Transverse colon (tissue), 4 donors: ENCODE data around the gene MRFAP1. TPM values are rescaled to one million over a fixed set of nuclear protein-coding genes. Genes with fewer than 3 reads are reported as not detected.

Experiments
- DNase-seq: peaks from one replicate; pipeline ENCODE4 v3.0.0-alpha.2; 2019
- H3K27ac ChIP-seq, 4 donors: fragments of 200-600 bp; sonication (generic); 2 replicates each; pipeline ENCODE4 v1.5.1; 2016 to 2018; ENCODE audit warnings: inconsistent platforms in 4 of 4
- H3K27me3 ChIP-seq: fragments of 200-600 bp; sonication (generic); 2 replicates; pipeline ENCODE4 v1.5.1; 2017; ENCODE audit warnings: inconsistent platforms
- H3K36me3 ChIP-seq, 4 donors: fragments of 200-600 bp; sonication (generic); 2 replicates each; pipeline ENCODE4 v1.5.1; 2017 to 2019; ENCODE audit warnings: inconsistent platforms in 4 of 4
- H3K4me1 ChIP-seq, 4 donors: fragments of 200-600 bp; sonication (generic); 2 replicates each; pipeline ENCODE4 v1.5.1; 2017 to 2020; ENCODE audit warnings: inconsistent platforms in 4 of 4
- H3K4me3 ChIP-seq, 4 donors: fragments of 200-600 bp; sonication (generic); 1 replicate in 1 of 4; 2 replicates in 3 of 4; pipeline versions ENCODE4 v1.5.1 to v1.6.1; 2017 to 2019; ENCODE audit warnings: inconsistent platforms in 4 of 4
- H3K9me3 ChIP-seq, 2 donors: fragments of 200-600 bp; sonication (generic); 2 replicates each; pipeline ENCODE4 v1.5.1; 2017 to 2019; ENCODE audit warnings: inconsistent platforms in 2 of 2
- EP300 ChIP-seq: sonication (generic); formaldehyde crosslinking; IDR thresholded peaks from one replicate; pipeline ENCODE4 v1.6.1; 2017; ENCODE audit warnings: antibody characterized with exemption, low read depth
- POLR2A ChIP-seq: fragments of 450-650 bp; IDR thresholded peaks from one replicate; pipeline ENCODE4 v1.6.1; 2016; ENCODE audit warnings: antibody characterized with exemption, mild to moderate bottlenecking, moderate library complexity
- POLR2AphosphoS5 ChIP-seq, 3 donors: sonication (generic); formaldehyde crosslinking; IDR thresholded peaks; one replicate each; pipeline ENCODE4 v1.6.1; 2016; ENCODE audit warnings: antibody characterized with exemption in 3 of 3
- WGBS, 2 donors: methylation state at CpG; one replicate each; pipeline ENCODE4 v1.1.5; 2018; ENCODE audit warnings: low coverage in 1 of 2; 5-methylcytosine and 5-hydroxymethylcytosine counted together
- in situ Hi-C, 4 donors: fragments of 200-750 bp; cut with MboI; loops; one replicate each; pipeline versions ENCODE4 v1.15.0 to v1.15.1; 2017; ENCODE audit warnings: low sequenced_read_pairs in 3 of 4, low pct_ligation_motif_present in 1 of 4, low pct_unique_long_range_greater_than_20kb in 1 of 4
- intact Hi-C: fragments of 100-400 bp; cut with DNase I; formaldehyde crosslinking; loops from one replicate; pipeline ENCODE4 v1.15.1; 2023; ENCODE audit warnings: low total_unique reads
- total RNA-seq, 4 donors: library from RNA; depleted of rRNA; stranded (reverse); fragments of >200 nt; gene quantifications; one replicate each; pipeline ENCODE4 v1.1.0, GENCODE V29; 2016
- TF ChIP-seq, protein P1 (sequence below), 5 experiments: fragments of 200-600 bp in 3 of 5; fragments of 450-650 bp in 2 of 5; sonication (generic) in 3 of 5; IDR thresholded peaks; 1 replicate in 2 of 5; 2 replicates in 3 of 5; pipeline ENCODE4 v1.5.1; 2016 to 2017; ENCODE audit warnings: antibody characterized with exemption in 5 of 5, inconsistent platforms in 3 of 5, mild to moderate bottlenecking in 2 of 5, moderate library complexity in 1 of 5

Gene MRFAP1
- total RNA-seq, 4 donors from 2014 or later: 96.3 to 229 (median 125) TPM

DNA sequence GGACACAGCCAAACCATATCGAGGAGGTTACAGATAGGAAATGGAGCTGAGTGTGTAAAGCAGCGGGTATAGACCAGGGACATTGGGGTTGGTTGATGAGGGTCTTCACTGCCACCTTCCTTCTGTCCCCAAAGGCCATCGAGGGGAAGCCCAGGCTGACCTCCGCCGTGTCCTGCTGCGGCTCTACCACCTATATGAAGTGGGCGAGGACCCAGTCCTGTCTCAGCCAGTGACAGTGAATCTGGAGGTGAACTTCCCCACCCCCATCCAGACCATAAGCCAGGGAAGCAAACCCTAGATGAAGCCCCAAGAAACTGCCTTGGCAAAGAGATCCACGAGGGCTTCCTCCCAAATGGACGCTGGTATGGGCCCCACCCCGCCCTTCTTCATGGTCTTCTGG lies 23.2 kb upstream of the MRFAP1 start:
- 96% methylated on average over 10 of the region's 10 CpGs; no CpG with 5 or more reads in 1 of the 2 donors for WGBS, 2 donors
- H3K9me3 ChIP-seq: no peaks in the 10 kb centered on the region
- H3K4me3 ChIP-seq: no peak overlapping the region
- intact Hi-C loops (no loop called here), in situ Hi-C loops (no loop called here)
- H3K27me3 ChIP-seq: no peaks in the 10 kb centered on the region
- DNase-seq: no peak
- H3K4me1 ChIP-seq: no peaks in the 10 kb centered on the region
- H3K36me3 ChIP-seq: peaks cover 0 to 10% (median 4%) of the 10 kb centered on the region in 4 donors
- no peak for TF ChIP-seq EP300
- no peak for TF ChIP-seq POLR2AphosphoS5 (IDR thresholded peaks at IDR 0.05)
- TF ChIP-seq POLR2A: no peak
- TF ChIP-seq, protein P1, sequence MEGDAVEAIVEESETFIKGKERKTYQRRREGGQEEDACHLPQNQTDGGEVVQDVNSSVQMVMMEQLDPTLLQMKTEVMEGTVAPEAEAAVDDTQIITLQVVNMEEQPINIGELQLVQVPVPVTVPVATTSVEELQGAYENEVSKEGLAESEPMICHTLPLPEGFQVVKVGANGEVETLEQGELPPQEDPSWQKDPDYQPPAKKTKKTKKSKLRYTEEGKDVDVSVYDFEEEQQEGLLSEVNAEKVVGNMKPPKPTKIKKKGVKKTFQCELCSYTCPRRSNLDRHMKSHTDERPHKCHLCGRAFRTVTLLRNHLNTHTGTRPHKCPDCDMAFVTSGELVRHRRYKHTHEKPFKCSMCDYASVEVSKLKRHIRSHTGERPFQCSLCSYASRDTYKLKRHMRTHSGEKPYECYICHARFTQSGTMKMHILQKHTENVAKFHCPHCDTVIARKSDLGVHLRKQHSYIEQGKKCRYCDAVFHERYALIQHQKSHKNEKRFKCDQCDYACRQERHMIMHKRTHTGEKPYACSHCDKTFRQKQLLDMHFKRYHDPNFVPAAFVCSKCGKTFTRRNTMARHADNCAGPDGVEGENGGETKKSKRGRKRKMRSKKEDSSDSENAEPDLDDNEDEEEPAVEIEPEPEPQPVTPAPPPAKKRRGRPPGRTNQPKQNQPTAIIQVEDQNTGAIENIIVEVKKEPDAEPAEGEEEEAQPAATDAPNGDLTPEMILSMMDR (IDR thresholded peaks at IDR 0.05): no peak
- no peak overlapping the region for H3K27ac ChIP-seq

DNA sequence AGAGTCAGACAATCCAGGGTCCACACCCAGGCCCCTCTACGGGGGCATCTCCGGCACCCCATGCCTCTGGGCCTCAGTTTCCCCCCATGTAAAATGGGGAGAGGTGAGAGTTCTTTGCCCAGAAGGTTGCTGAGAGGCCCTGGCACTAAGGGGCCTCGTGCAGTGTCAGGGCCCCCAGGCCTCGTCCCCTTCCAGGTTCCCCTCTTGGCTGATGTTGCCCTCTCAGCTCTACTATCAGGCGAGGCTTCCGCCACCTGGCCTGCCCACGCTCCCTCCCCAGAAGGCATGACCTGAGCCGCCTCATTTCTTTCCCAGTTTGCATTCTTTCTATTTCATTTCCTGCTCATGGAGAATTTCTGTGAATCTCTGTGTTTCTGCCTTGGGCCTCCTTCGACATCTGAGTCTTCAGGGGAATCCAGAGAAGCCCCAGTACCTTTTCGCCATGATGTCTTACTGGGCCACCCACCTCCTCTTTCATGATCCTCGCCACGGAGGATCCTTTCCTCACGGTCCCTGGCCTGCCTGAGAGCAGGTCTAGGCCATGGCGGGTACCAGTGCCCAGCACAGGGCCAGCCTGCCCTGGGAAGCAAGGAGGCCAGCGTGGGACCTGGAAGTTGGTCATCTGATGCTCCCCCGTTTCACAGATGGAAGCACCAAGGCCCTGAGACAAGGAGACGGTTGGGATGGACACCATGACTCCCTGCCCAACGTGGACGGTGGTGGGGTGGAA lies 21.9 kb upstream of the MRFAP1 start:
- intact Hi-C loops (no loop called here), in situ Hi-C loops (no loop called here)
- TF ChIP-seq POLR2AphosphoS5 (IDR thresholded peaks at IDR 0.05) (no peak), POLR2A (no peak), EP300 (no peak)
- TF ChIP-seq, protein P1 (IDR thresholded peaks at IDR 0.05): no peak
- 93% methylated on average over 19 of the region's 19 CpGs; no CpG with 5 or more reads in 1 of the 2 donors for WGBS, 2 donors
- Histone ChIP-seq H3K36me3 (peaks cover 0 to 10% (median 4%) of the 10 kb centered on the region in 4 donors), H3K4me3 (no peak overlapping the region), H3K9me3 (no peaks in the 10 kb centered on the region), H3K27ac (no peak overlapping the region), H3K4me1 (no peaks in the 10 kb centered on the region), H3K27me3 (no peaks in the 10 kb centered on the region)
- no peak for DNase-seq

DNA sequence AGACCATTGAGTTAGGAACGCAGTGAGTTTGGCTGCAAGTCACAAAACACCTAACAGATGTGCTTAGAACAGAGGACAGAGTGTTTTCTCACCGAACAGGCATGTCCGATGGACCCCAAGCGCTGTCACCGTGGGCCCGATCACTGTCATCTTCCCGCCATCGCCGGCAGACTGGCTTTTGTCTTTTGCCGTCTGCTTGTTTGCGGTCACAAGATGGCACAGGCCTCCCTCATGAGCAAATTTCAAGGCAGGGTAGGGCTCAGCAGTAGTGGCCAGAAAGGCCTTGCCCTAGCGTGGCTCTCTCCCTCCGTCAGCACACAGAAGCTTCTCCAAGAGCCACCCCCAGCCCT lies 21.4 kb upstream of the MRFAP1 start:
- H3K27me3 ChIP-seq: no peaks in the 10 kb centered on the region
- DNase-seq: no peak
- peaks cover 0 to 10% (median 4%) of the 10 kb centered on the region in 4 donors for H3K36me3 ChIP-seq
- in situ Hi-C loops: no loop called here
- 99% methylated on average over 13 of the region's 13 CpGs; no CpG with 5 or more reads in 1 of the 2 donors for WGBS, 2 donors
- no peaks in the 10 kb centered on the region for H3K4me1 ChIP-seq
- H3K27ac ChIP-seq: no peak overlapping the region
- H3K4me3 ChIP-seq: no peak overlapping the region
- TF ChIP-seq EP300 (no peak), POLR2AphosphoS5 (IDR thresholded peaks at IDR 0.05) (no peak), POLR2A (no peak)
- TF ChIP-seq, protein P1 (IDR thresholded peaks at IDR 0.05): no peak
- intact Hi-C loops: no loop called here
- H3K9me3 ChIP-seq: no peaks in the 10 kb centered on the region

DNA sequence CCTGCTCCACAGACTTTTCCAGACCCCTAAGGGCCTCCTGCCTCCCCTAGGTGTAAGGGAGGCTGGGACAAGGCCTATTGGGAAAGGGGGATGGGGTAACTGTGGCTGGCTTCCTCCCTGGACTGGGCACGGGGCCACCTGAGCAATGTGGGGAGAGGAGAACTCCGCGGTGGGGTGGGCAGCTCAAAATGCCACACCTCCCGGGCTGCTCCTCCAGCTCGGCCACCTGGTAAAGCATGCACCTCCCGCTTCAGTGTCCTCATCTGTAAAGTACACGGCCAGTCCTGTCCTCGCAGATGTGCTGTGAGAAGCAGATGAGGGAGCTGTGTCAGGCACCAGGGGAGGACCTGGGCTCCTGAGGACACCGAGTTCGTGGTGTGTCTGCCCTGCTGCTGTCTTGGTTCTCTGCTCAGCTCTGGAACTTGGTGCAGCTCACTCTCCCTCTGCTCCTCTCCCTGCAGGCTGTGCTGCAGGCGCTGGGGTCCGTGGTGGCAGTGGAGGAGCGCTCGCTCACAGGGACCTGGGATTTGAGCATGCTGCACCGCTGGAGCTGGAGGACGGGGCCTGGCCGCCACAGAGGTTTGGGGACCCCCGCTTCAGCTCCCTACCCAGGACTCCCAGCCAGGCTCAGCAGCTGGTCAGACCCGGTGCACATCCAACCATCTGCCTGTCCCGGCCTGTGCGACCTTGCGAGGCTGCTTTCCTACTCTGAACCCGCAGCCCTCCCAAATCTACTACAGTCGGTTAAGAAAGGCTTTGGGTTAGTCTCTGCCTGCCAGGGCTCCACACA lies 20.8 kb upstream of the MRFAP1 start:
- peaks cover 0 to 10% (median 4%) of the 10 kb centered on the region in 4 donors for H3K36me3 ChIP-seq
- H3K27ac ChIP-seq: no peak overlapping the region
- H3K9me3 ChIP-seq: no peaks in the 10 kb centered on the region
- no peak for DNase-seq
- no peak overlapping the region for H3K4me3 ChIP-seq
- intact Hi-C loops: no loop called here
- H3K4me1 ChIP-seq: no peaks in the 10 kb centered on the region
- TF ChIP-seq POLR2A (no peak), EP300 (no peak), POLR2AphosphoS5 (IDR thresholded peaks at IDR 0.05) (no peak)
- TF ChIP-seq, protein P1 (IDR thresholded peaks at IDR 0.05): no peak
- no peaks in the 10 kb centered on the region for H3K27me3 ChIP-seq
- in situ Hi-C loops: no loop called here
- 94% methylated on average over 24 of the region's 24 CpGs; no CpG with 5 or more reads in 1 of the 2 donors for WGBS, 2 donors
